A549 treated with AZD9567 at 1 μM for 4 hours (cell line): Measurements from ENCODE around the gene PPP4C. TPM values are rescaled to one million over a fixed set of nuclear protein-coding genes. Genes with fewer than 3 reads are reported as not detected.

Source experiments
- total RNA-seq: library from RNA; stranded (reverse); fragments of 200-300 nt; extraction: Qiagen RNA extraction; gene quantifications from 5 replicates; pipeline ENCODE4 v1.2.3, GENCODE V29; 2022; ENCODE audit not compliant: insufficient read depth

The PPP4C gene
- total RNA-seq = 138 to 146 TPM (median 142 TPM) in 5 replicates

DNA sequence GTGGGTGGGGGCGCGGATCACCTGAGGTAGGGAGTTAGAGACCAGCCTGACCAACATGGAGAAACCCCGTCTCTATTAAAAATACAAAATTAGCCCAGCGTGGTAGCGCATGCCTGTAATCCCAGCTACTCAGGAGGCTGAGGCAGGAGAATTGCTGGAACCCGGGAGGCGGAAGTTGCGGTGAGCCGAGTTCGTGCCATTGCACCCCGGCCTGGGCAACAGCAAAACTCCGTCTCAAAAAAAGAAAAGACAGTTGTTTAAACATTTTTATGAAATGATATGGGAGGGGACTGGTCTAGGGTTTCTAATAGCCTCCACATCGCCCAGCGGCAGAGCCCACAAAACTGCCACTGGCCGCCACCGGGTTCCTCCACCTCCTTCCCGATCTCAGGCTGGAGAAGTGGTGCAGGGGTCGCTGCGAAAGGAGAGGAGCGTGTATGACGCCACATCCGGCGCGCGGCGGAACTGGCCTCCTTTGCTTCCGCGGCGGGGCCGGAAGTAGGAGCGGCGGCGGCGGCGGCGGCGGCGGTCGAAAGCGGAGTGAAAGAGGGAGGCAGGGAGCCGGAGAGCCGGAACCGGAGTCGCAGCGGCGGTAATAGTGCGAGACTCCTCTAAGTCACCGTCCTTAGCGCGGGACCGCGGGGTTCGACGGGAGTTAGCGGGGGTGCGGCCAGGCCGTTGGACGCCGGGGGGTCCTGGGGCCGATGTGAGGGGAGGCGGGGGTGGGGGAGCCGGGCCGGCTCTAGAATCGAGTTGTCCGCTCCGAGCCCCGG is at the start of gene PPP4C:
Gene PPP4C (plus strand): TSS at position 492 of the 773 bp plus-strand sequence. CDS start 384 bp downstream, outside the sequence.

DNA sequence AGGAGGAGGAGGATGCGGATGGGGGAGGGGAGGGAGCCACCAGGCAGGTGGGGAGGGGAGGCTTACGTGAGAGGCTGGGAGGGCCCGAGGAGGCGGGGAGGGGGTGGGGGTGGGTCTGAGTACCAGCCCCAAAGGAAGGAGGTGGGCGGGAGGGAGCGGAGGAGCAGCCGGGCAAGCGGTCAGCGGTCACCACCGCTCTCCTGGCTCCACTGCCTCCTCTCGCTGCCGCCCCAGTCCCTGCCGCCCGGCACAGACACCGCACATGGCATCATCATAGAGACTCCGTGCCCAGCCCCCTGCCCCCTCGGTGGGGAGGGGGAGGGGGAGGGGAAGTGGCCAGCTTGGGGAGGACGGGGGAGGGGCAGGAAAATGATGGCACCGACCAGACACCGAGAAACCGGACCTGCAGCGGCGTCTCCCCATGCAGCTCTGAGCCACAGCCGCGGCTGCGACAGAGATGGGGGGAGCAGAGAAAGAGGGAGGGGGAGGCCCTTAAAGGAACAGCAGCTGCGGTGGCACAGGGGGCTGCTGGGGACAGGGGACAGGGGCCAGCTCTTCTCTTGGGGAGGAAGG is 44.9 kb upstream of the PPP4C start, which contains the start of gene TLCD3B:
Gene TLCD3B (minus strand): TSS at position 431 of the 573 bp plus-strand sequence. CDS start 744 bp downstream, outside the sequence.

DNA sequence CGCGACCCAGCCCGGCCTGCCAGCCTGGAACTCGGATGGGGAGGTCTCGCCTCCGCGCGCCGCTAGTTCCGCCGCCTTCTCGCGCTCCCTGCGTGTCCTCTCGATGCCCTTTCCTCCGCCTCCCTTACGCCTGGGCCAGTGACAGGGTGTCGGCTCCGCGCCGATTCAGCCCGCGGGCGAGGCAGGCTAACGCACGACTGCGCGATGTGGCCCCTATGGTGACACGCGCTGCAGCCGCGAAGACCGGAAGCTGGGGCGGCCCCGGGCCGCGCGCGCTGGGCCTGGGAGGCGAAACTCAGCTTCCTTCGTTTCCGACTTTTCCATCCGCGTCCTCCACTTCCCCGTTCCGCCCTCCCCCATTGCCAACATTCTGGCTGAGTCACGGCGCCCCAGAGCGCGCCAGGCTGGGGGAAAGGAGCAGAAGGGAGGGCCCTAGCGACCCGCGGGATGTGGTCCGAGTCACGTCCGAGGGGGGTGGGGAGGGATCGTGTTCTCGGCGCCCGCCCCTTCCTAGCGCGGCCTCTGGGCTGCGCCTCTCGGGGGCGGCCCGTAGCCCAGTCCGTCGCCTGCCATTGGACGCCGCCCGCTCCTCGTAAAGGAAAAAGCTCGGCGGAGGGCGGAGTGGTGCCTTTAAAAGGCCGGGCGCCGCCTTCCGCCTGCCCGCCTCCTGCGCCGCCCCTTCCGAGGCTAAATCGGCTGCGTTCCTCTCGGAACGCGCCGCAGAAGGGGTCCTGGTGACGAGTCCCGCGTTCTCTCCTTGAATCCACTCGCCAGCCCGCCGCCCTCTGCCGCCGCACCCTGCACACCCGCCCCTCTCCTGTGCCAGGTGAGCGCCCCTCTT is 10.5 kb upstream of the PPP4C start, which contains the start of gene ALDOA:
Gene ALDOA (plus strand): TSS at position 659 of the 841 bp plus-strand sequence. CDS start 1,138 bp downstream, outside the sequence.

DNA sequence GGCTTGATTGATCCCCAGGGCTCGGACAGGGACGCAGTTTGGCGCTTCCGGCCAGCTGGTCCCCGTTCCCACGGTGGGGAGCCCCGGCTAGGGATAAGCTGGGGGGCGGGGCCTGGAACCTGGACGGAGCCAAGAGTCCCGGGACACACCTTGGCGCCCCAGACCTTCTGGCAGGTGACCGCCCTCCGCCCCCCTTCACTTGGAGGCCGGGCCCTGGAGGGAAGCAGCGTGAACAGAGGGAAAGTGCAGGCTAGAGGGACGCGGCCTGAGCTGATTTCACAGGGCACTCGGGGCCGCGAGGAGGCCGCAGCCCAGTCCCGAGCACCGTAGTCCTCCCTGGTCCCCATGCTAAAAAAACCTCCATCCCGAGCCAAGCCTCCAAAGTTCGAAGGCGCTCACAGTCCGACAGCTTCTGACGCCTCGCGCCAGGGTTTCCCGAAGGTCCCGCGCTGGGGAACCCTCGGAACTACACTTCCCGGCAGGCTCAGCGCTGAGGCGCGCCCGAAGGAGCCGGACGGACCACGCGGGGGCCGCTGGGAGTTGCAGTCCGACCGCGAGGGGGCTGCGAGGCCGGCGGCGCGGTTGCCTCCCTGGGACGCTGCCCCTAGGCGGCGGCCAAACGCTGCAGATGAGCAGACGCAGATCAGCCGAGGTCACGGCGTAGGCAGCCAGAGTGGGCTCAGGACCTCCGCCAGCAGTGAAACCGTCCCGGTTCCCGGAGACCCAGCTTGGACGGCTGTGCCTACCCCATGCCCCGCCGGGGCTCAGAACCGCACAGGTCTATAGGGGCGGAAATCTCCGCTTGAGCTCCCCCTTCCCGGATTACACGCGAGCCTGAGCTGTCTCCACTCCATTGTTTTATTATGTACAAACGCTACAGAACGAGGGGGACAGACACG is 15.9 kb downstream of the PPP4C start, which contains the start of gene TBX6:
Gene TBX6 (minus strand): TSS at position 451 of the 899 bp plus-strand sequence. CDS start 731 bp downstream, outside the sequence.

DNA sequence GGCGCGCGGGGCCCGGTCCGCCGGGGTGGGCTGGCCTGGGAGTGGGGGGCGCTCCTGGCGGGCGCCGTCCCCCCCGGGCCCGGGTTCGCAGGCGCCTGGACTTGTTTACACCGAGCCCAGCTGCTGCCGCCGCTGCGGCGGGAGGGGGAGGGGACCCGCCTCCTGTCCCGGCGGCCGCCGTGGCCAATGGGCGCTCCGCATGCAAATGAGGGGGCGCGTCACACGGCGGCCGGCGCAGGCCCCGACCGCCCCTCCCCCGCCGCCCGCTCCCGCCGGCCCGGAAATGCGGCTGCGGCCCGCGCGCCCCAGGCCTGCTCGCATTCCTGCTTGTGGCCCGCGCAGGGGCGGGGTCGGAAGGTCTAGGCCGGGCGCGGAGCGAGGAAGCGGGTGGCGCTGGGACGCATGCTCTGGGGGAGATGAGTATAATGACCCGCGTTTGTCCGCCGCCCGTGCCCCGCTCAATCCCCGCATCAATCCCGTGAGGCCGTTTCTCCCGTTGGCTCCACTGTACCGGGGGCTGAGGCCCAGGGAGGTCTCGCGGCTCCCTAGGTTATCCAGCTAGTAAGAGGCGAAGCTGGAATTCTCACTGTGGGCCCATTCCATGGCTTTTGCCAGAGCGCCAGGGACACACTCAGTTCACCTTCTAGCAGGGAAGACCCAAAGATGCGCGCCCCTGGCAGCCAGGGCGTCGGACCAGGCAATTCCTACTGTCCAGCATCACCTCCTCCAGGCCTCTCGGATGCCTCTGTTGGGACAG is 20.5 kb downstream of the PPP4C start, which contains the start of gene YPEL3:
Gene YPEL3 (minus strand): TSS at position 109 of the 757 bp plus-strand sequence. CDS start 731 bp downstream, outside the sequence.

DNA sequence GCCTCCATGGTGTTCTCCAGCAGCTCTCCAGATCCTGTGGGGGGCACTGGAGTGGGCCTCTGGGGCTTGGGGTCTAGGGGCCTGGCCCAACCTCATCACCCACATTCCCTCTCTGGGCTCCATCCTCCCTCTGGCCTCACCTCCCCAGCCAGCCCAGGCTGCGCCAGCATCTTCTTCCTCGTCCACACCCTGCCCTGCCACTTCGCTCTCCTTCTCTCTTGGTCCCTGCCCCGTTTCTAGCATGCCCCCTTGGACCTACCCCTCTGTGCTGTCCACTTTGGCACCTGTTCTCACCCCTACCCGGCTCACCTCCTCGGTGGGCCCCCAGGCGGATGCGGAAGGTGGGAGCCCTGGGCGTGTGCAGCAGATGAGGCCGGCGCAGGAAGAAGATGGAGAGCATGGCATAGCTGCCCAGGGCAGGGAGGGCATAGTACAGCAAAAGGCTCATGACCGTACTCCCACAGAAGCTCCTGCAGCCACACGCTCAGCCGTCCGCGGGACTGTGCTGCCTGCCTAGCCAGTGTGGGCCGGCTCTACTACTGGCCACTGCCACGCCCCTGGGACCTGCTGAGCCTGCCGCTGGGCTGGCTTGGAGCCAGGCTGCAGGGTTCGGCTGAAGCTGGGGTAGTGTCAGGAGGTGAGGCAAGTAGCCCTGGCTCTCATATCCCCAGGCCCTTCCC is 37.4 kb downstream of the PPP4C start, which contains the start of gene GDPD3:
Gene GDPD3 (minus strand): TSS at position 507 of the 680 bp plus-strand sequence. CDS start 59 bp downstream, at position 448.

Other genes with a start within 250 kb of the PPP4C start
- gene CDIPT, start 212.8 kb upstream of the PPP4C start, total RNA-seq = 57.2 to 95.0 TPM (median 91.4 TPM) in 5 replicates
- gene SEZ6L2, start 176.4 kb upstream of the PPP4C start, total RNA-seq = 15.8 to 21.0 TPM (median 20.6 TPM) in 5 replicates
- 19.5 to 28.6 TPM (median 23.6 TPM) in 5 replicates for gene ASPHD1, start 175.5 kb upstream of the PPP4C start, total RNA-seq
- gene KCTD13, start 149.8 kb upstream of the PPP4C start, total RNA-seq = 13.2 to 21.3 TPM (median 20.2 TPM) in 5 replicates
- gene TMEM219, start 113.9 kb upstream of the PPP4C start, total RNA-seq = 80.6 to 98.0 TPM (median 93.6 TPM) in 5 replicates
- gene TAOK2, start 102.1 kb upstream of the PPP4C start, total RNA-seq = 23.1 to 35.4 TPM (median 34.5 TPM) in 5 replicates
- gene HIRIP3, start 80.4 kb upstream of the PPP4C start, total RNA-seq = 12.8 to 15.6 TPM (median 14.2 TPM) in 5 replicates
- gene INO80E, start 79.8 kb upstream of the PPP4C start, total RNA-seq = 87.3 to 104 TPM (median 98.6 TPM) in 5 replicates
- 1.8 to 2.3 TPM (median 2.2 TPM) in 4 of 5 replicates, not detected in the other for gene DOC2A, start 65.0 kb upstream of the PPP4C start, total RNA-seq
- gene C16orf92, start 52.8 kb upstream of the PPP4C start, total RNA-seq = not detected in 5 replicates
- 0.25 to 0.43 TPM (median 0.38 TPM) in 4 of 5 replicates, not detected in the other for gene TLCD3B, start 44.7 kb upstream of the PPP4C start, total RNA-seq
- 1,612 to 1,913 TPM (median 1,799 TPM) in 5 replicates for gene ALDOA, start 10.2 kb upstream of the PPP4C start, total RNA-seq
- gene TBX6, start 15.9 kb downstream of the PPP4C start, total RNA-seq = 0.12 to 0.32 TPM (median 0.22 TPM) in 4 of 5 replicates, not detected in the other
- 6.1 to 8.0 TPM (median 7.7 TPM) in 5 replicates for gene YPEL3, start 20.2 kb downstream of the PPP4C start, total RNA-seq
- gene GDPD3, start 37.5 kb downstream of the PPP4C start, total RNA-seq = 1.3 to 1.7 TPM (median 1.6 TPM) in 4 of 5 replicates, not detected in the other
- 26.5 to 32.3 TPM (median 32.1 TPM) in 5 replicates for gene MAPK3, start 47.2 kb downstream of the PPP4C start, total RNA-seq
- 2.6 to 4.6 TPM (median 3.1 TPM) in 5 replicates for gene CORO1A, start 107.6 kb downstream of the PPP4C start, total RNA-seq
- 104 to 219 TPM (median 200 TPM) in 5 replicates for gene BOLA2B, start 117.7 kb downstream of the PPP4C start, total RNA-seq
- gene SLX1A, start 117.9 kb downstream of the PPP4C start, total RNA-seq = 7.2 to 29.2 TPM (median 20.1 TPM) in 5 replicates
- 5.6 to 28.8 TPM (median 7.8 TPM) in 5 replicates for gene SULT1A3, start 123.3 kb downstream of the PPP4C start, total RNA-seq
- gene NPIPB13, start 172.5 kb downstream of the PPP4C start, total RNA-seq = 2.7 to 3.0 TPM (median 2.8 TPM) in 4 of 5 replicates, not detected in the other